SK-N-SH (cell line): ENCODE results near the gene MLLT6. TPM values are rescaled to one million over a fixed set of nuclear protein-coding genes. Genes with fewer than 3 reads are reported as not detected.

Experiments
- CTCF ChIA-PET: fragments of 300-600, 350-600 bp; formaldehyde crosslinking; extraction: SDS; loops from one replicate; lab custom pipeline; 2021; lab: Yijun Ruan, JAX
- POLR2A ChIA-PET: fragments of 350-600 bp; sonication (Branson Sonifier 250); formaldehyde crosslinking; extraction: SDS; loops from one replicate; lab custom pipeline; 2020; ENCODE audit warnings: antibody characterized with exemption, inconsistent platforms; lab: Yijun Ruan, JAX
- DNase-seq: peaks from one replicate; pipeline ENCODE4 v3.0.0; 2012
- H2AFZ ChIP-seq: fragments of 200-600 bp; sonication (generic); 2 replicates; pipeline ENCODE4 v1.8.1; 2016; ENCODE audit warnings: antibody characterized with exemption, mild to moderate bottlenecking, low read depth
- H3F3A ChIP-seq: fragments of 200-600 bp; sonication (generic); replicated peaks from 2 replicates; pipeline ENCODE3; 2016; ENCODE audit warnings: antibody characterized with exemption, mild to moderate bottlenecking; ENCODE audit not compliant: insufficient read depth
- H3K27ac ChIP-seq, 2 experiments: fragments of 200-500 bp in 1 of 2; fragments of 200-600 bp in 1 of 2; sonication (Bioruptor generic) in 1 of 2; sonication (generic), shearing (Covaris generic) in 1 of 2; 2 replicates each; pipeline versions ENCODE4 v1.5.1 to v1.6.1; 2014 to 2016; ENCODE audit warnings: low read depth in 2 of 2, inconsistent platforms in 1 of 2, low read length in 1 of 2, mild to moderate bottlenecking in 1 of 2, mixed read lengths in 1 of 2
- H3K27me3 ChIP-seq: fragments of 200-600 bp; sonication (generic), shearing (Covaris generic); 2 replicates; pipeline ENCODE4 v1.6.1; 2016; ENCODE audit warnings: mixed run types; ENCODE audit not compliant: insufficient read depth
- H3K36me3 ChIP-seq, 2 experiments: fragments of 200-500 bp in 1 of 2; fragments of 200-600 bp in 1 of 2; sonication (Bioruptor generic) in 1 of 2; sonication (generic) in 1 of 2; replicated peaks in 1 of 2; 2 replicates each; pipeline versions ENCODE3 to v1.5.1; 2014 to 2016; ENCODE audit warnings: low read length in 1 of 2, mild to moderate bottlenecking in 1 of 2; ENCODE audit not compliant: insufficient read depth in 2 of 2, control insufficient read depth in 1 of 2
- H3K4me1 ChIP-seq, 2 experiments: fragments of 200-500 bp in 1 of 2; fragments of 200-600 bp in 1 of 2; sonication (Bioruptor generic) in 1 of 2; sonication (generic), shearing (Covaris generic) in 1 of 2; 2 replicates each; pipeline versions ENCODE4 v1.5.1 to v1.6.1; 2014 to 2016; ENCODE audit warnings: low read depth in 1 of 2, low read length in 1 of 2, mixed run types in 1 of 2; ENCODE audit not compliant: insufficient read depth in 2 of 2, control insufficient read depth in 1 of 2
- H3K4me2 ChIP-seq: fragments of 200-600 bp; sonication (generic), shearing (Covaris generic); 2 replicates; pipeline ENCODE4 v1.6.1; 2017; ENCODE audit warnings: mixed run types
- H3K4me3 ChIP-seq, 2 experiments: fragments of 200-500 bp in 1 of 2; fragments of 200-600 bp in 1 of 2; sonication (Bioruptor generic) in 1 of 2; sonication (generic), shearing (Covaris generic) in 1 of 2; 2 replicates each; pipeline versions ENCODE4 v1.5.1 to v1.8.1; 2014 to 2016; ENCODE audit warnings: low read depth in 2 of 2, inconsistent platforms in 1 of 2, low read length in 1 of 2, mild to moderate bottlenecking in 1 of 2, mixed read lengths in 1 of 2, moderate library complexity in 1 of 2
- H3K79me2 ChIP-seq: fragments of 200-600 bp; sonication (generic); 2 replicates; pipeline ENCODE4 v1.8.1; 2017; ENCODE audit warnings: mild to moderate bottlenecking; ENCODE audit not compliant: insufficient read depth
- H3K9ac ChIP-seq: fragments of 200-600 bp; sonication (generic); 2 replicates; pipeline ENCODE4 v1.6.1; 2017; ENCODE audit warnings: mixed run types
- H3K9me2 ChIP-seq: fragments of 200-600 bp; sonication (generic); 2 replicates; pipeline ENCODE4 v1.6.1; 2017; ENCODE audit warnings: mixed run types
- H3K9me3 ChIP-seq: fragments of 200-600 bp; sonication (generic); 2 replicates; pipeline ENCODE4 v1.6.1; 2017; ENCODE audit warnings: mixed run types, mild to moderate bottlenecking, moderate library complexity
- H4K20me1 ChIP-seq: fragments of 200-600 bp; sonication (generic); 2 replicates; pipeline ENCODE4 v1.6.1; 2017; ENCODE audit warnings: mild to moderate bottlenecking, mixed run types; ENCODE audit not compliant: insufficient read depth
- FOXM1 ChIP-seq: IDR thresholded peaks from 2 replicates; pipeline ENCODE4 v1.4.0; 2012; ENCODE audit warnings: low read depth, mild to moderate bottlenecking
- GATA2 ChIP-seq: sonication (generic); formaldehyde crosslinking; IDR thresholded peaks from 2 replicates; pipeline ENCODE4 v1.5.0; 2020; ENCODE audit warnings: mild to moderate bottlenecking, missing genetic modification reagents
- JUND ChIP-seq: IDR thresholded peaks from 2 replicates; pipeline ENCODE4 v1.4.0; 2012
- NFIC ChIP-seq: IDR thresholded peaks from 2 replicates; pipeline ENCODE4 v1.4.0; 2012; ENCODE audit warnings: borderline replicate concordance
- POLR2AphosphoS5 ChIP-seq: IDR thresholded peaks from 2 replicates; pipeline ENCODE4 v1.6.1; 2012; ENCODE audit warnings: low read depth, low read length
- RFX5 ChIP-seq: IDR thresholded peaks from 2 replicates; pipeline ENCODE4 v1.6.1; 2012; ENCODE audit warnings: mild to moderate bottlenecking, improper control_type of control experiment, low read length
- SIN3A ChIP-seq: IDR thresholded peaks from 2 replicates; pipeline ENCODE4 v1.6.1; 2012; ENCODE audit warnings: low read depth, mild to moderate bottlenecking, low read length, moderate library complexity, borderline replicate concordance
- SMC3 ChIP-seq: IDR thresholded peaks from 2 replicates; pipeline ENCODE4 v1.6.1; 2012; ENCODE audit warnings: low read depth, low read length, improper control_type of control experiment
- TCF12 ChIP-seq: IDR thresholded peaks from 2 replicates; pipeline ENCODE4 v1.4.0; 2012
- TEAD4 ChIP-seq: IDR thresholded peaks from 2 replicates; pipeline ENCODE4 v1.4.0; 2012; ENCODE audit warnings: mild to moderate bottlenecking, borderline replicate concordance; ENCODE audit not compliant: insufficient read depth
- USF2 ChIP-seq: fragments of 150-350 bp; IDR thresholded peaks from 2 replicates; pipeline ENCODE4 v1.6.1; 2017; ENCODE audit warnings: antibody characterized with exemption, low read length, low read depth, borderline replicate concordance
- YY1 ChIP-seq: IDR thresholded peaks from 2 replicates; pipeline ENCODE4 v1.4.0; 2012; ENCODE audit warnings: low read depth, mild to moderate bottlenecking
- WGBS: methylation state at CpG from one replicate; pipeline ENCODE4 v1.1.6; 2017; ENCODE audit warnings: low lambda C conversion rate; 5-methylcytosine and 5-hydroxymethylcytosine counted together
- polyA plus RNA-seq, 3 experiments: library from polyadenylated mRNA; depleted of rRNA; stranded (reverse); fragments of >200 nt; gene quantifications; 2 replicates each; pipeline ENCODE4 v1.2.3, GENCODE V29; 2012
- TF ChIP-seq, protein P1 (sequence below): IDR thresholded peaks from 2 replicates; pipeline ENCODE4 v1.4.0; 2012; ENCODE audit warnings: low read depth
- TF ChIP-seq, protein P2 (sequence below): IDR thresholded peaks from 2 replicates; pipeline ENCODE4 v1.6.1; 2012; ENCODE audit warnings: mild to moderate bottlenecking, low read depth, low read length, moderate library complexity
- TF ChIP-seq, protein P3 (sequence below): IDR thresholded peaks from 2 replicates; pipeline ENCODE4 v1.4.0; 2012; ENCODE audit warnings: low read depth, borderline replicate concordance
- TF ChIP-seq, protein P4 (sequence below): fragments of 150-350 bp; IDR thresholded peaks from 2 replicates; pipeline ENCODE4 v1.6.1; 2016; ENCODE audit warnings: mild to moderate bottlenecking, low read depth, low read length

MLLT6 gene
- polyA plus RNA-seq (2012; rRNA removed), result 41.5 and 43.6 TPM in 2 replicates
- polyA plus RNA-seq (2012; cell fraction: cytosol; rRNA removed), result 11.5 and 18.3 TPM in 2 replicates
- 118 and 131 TPM in 2 replicates for polyA plus RNA-seq (2012; cell fraction: nucleus; rRNA removed)

DNA sequence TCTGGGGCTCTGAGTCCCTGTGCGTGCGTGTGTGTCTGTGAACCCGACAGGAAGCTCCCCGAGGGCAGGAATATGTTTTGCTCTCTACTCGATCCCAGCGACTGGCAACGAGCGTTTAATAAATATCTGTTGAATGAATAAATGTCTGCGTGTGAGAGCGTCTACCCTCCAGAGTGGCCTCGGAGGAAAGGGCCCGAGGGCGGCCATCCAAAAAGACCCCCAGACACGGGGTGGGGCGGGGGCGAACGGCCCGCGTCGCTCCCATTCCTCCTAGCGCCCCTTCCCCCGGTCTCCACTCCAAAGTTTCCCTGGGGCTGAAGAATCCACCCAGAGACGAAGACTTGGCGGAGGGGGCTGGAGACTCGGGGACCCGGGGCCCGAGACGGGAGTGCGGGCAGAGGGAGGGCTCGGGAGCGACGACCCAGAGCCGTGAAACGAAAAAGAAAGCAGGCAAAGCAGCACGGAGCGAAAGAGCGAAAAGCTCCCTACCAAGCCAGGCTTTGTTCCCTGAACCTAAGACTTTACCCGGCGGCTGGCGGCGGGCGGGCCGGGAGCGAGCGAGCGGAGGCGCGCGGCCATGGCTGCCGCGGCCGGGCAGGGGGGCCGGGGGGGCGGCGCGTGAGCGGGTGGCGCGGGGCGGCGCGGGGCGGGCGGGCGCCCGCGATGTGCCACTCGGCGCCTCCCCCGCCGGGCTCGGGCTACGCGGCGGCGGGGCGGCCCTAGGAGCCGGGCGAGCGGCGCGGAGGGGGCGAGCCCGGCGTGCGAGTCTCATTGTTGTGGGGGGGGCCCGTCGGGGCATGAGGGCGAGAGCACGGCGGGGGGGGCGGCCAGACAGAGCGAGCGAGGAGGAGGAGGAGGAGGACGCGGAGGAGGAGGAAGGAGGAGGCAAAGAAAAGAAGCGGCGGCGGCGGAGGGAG, at the start of gene MLLT6:
MLLT6 (plus strand) TSS at position 668 of the 917 bp plus-strand sequence. CDS start 360 bp downstream, outside the sequence.
- Histone ChIP-seq H3K9ac (peak within 1 kb of the TSS; percentile 97), H2AFZ (peak within 1 kb of the TSS; percentile 90), H3F3A (peaks cover 30% of the 10 kb centered on the region), H3K9me3 (no peaks in the 10 kb centered on the region), H3K79me2 (peaks cover 47% of the 10 kb centered on the region; the same call in 1 of the 2 replicates), H3K4me3 (peak within 1 kb of the TSS; percentile 88 to 98)
- TF ChIP-seq GATA2 (CRISPR knock-in tag), result no peak
- no peak for TF ChIP-seq FOXM1
- TF ChIP-seq, protein P1, sequence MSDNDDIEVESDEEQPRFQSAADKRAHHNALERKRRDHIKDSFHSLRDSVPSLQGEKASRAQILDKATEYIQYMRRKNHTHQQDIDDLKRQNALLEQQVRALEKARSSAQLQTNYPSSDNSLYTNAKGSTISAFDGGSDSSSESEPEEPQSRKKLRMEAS, result peak; percentile 24; the same call in 1 of the 2 replicates
- TF ChIP-seq YY1, result peak; percentile 59; the same call in 1 of the 2 replicates
- TF ChIP-seq, all 33 proteins: peak for 2
- peaks cover 10 to 46% of the 10 kb centered on the region in 2 experiments; a peak in 2 of 4 replicates for H3K4me1 ChIP-seq
- peak within 1 kb of the TSS; percentile 97 for H3K4me2 ChIP-seq
- H3K27me3 ChIP-seq, result no peaks in the 10 kb centered on the region
- H4K20me1 ChIP-seq, result peaks cover 9% of the 10 kb centered on the region; the same call in 1 of the 2 replicates
- H3K9me2 ChIP-seq, result no peaks in the 10 kb centered on the region
- ChIA-PET CTCF (interaction anchor here (1.0 to 3.8 kb wide), 5 partner anchors 26 to 43 kb away, joined by 3 to 25 read pairs (median 3); partner anchors contain the start of genes EPOP and PCGF2), POLR2A (interaction anchor here (0.6 to 3.7 kb wide), 11 partner anchors 9 to 495 kb away, joined by 3 to 14 read pairs (median 4); no protein-coding TSS in a partner anchor)
- DNase-seq, result peak; percentile 93
- peaks cover 6 to 18% of the 10 kb centered on the region in 2 experiments for H3K36me3 ChIP-seq
- H3K27ac ChIP-seq, result peak within 1 kb of the TSS; percentile 77 to 96
- 3% methylated on average over 75 of the region's 100 CpGs for WGBS

DNA sequence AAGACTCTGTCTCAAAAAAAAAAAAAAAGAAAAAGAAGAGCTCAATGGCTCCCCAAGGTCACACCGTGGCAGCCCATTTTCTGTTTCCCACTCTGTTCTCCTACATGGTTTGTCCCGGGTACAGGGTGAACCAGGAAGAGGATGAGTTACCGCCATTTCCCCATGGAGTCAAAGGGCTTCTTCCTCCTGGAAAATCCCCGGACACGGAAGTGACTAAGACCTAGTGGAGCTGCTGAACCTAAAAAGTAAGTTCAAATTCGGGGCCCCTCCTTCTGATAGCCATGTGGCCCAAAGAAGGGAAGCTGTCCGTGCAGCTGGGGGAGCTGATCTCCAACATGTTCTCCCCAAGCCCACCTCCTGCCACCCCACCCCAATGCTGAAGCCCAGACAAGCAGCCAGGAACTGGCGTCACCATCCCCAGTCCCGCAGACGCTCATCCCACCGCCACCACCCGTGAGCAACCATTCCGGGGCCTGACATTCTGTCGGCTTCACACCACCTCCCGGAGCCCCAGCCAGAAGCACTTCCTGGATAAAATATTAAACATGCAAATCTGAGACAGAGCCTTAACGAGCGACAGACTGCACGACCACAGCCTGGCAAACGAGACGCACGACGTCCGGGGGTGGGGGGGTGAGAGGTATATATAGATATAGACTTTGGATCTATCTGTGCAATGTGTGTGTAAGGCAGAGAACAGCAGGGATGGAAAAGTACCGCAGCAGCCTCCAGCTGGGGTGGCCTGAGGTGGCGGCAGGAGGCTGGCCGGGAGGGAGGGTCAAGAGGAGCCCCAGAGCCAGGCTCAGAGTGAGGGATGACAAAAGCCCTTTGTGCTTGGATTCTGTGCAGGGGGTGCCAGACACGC, 47.9 kb upstream of the MLLT6 start:
- Histone ChIP-seq H3K4me2 (no peak overlapping the region), H2AFZ (no peak overlapping the region), H3K9me3 (no peaks in the 10 kb centered on the region), H3K9ac (no peak overlapping the region), H3F3A (no peaks in the 10 kb centered on the region), H3K9me2 (no peaks in the 10 kb centered on the region), H3K4me1 (peaks cover 0 to 2% of the 10 kb centered on the region in 2 experiments; a peak in 1 of 4 replicates), H3K36me3 (no peaks in the 10 kb centered on the region), H3K27ac (no peak overlapping the region), H3K4me3 (no peak overlapping the region), H3K27me3 (peaks cover 12% of the 10 kb centered on the region), H3K79me2 (no peaks in the 10 kb centered on the region), H4K20me1 (no peaks in the 10 kb centered on the region)
- ChIA-PET CTCF (interaction anchor here (1.4 to 12.2 kb wide), 5 partner anchors 11 to 99 kb away, joined by 4 to 111 read pairs (median 10); partner anchors contain the start of gene SRCIN1), POLR2A (no interaction called here)
- no peak for DNase-seq
- 80% methylated on average over 27 of the region's 27 CpGs for WGBS
- TF ChIP-seq, protein P2, sequence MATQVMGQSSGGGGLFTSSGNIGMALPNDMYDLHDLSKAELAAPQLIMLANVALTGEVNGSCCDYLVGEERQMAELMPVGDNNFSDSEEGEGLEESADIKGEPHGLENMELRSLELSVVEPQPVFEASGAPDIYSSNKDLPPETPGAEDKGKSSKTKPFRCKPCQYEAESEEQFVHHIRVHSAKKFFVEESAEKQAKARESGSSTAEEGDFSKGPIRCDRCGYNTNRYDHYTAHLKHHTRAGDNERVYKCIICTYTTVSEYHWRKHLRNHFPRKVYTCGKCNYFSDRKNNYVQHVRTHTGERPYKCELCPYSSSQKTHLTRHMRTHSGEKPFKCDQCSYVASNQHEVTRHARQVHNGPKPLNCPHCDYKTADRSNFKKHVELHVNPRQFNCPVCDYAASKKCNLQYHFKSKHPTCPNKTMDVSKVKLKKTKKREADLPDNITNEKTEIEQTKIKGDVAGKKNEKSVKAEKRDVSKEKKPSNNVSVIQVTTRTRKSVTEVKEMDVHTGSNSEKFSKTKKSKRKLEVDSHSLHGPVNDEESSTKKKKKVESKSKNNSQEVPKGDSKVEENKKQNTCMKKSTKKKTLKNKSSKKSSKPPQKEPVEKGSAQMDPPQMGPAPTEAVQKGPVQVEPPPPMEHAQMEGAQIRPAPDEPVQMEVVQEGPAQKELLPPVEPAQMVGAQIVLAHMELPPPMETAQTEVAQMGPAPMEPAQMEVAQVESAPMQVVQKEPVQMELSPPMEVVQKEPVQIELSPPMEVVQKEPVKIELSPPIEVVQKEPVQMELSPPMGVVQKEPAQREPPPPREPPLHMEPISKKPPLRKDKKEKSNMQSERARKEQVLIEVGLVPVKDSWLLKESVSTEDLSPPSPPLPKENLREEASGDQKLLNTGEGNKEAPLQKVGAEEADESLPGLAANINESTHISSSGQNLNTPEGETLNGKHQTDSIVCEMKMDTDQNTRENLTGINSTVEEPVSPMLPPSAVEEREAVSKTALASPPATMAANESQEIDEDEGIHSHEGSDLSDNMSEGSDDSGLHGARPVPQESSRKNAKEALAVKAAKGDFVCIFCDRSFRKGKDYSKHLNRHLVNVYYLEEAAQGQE, result no peak
- TF ChIP-seq SMC3 (no peak), USF2 (no peak), POLR2AphosphoS5 (no peak), JUND (no peak), TEAD4 (no peak), RFX5 (no peak), NFIC (no peak), SIN3A (no peak), TCF12 (no peak)
- TF ChIP-seq, protein P3, sequence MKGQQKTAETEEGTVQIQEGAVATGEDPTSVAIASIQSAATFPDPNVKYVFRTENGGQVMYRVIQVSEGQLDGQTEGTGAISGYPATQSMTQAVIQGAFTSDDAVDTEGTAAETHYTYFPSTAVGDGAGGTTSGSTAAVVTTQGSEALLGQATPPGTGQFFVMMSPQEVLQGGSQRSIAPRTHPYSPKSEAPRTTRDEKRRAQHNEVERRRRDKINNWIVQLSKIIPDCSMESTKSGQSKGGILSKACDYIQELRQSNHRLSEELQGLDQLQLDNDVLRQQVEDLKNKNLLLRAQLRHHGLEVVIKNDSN, result no peak
- TF ChIP-seq, protein P4, sequence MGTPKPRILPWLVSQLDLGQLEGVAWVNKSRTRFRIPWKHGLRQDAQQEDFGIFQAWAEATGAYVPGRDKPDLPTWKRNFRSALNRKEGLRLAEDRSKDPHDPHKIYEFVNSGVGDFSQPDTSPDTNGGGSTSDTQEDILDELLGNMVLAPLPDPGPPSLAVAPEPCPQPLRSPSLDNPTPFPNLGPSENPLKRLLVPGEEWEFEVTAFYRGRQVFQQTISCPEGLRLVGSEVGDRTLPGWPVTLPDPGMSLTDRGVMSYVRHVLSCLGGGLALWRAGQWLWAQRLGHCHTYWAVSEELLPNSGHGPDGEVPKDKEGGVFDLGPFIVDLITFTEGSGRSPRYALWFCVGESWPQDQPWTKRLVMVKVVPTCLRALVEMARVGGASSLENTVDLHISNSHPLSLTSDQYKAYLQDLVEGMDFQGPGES, result no peak
